ENCODE results near the gene TTC39A. TPM values are rescaled to one million over a fixed set of nuclear protein-coding genes. Genes with fewer than 3 reads are reported as not detected.

TTC39A gene
- total and polyA plus RNA-seq, 12 donors, result 4.7 to 44.8 (median 15.7) TPM

GRCh38 chr1:51301152-51301843, 29.1 kb downstream of the TTC39A start:
- no peak for TF ChIP-seq POLR2A (IDR thresholded peaks at IDR 0.05)
- TF ChIP-seq, protein P1, sequence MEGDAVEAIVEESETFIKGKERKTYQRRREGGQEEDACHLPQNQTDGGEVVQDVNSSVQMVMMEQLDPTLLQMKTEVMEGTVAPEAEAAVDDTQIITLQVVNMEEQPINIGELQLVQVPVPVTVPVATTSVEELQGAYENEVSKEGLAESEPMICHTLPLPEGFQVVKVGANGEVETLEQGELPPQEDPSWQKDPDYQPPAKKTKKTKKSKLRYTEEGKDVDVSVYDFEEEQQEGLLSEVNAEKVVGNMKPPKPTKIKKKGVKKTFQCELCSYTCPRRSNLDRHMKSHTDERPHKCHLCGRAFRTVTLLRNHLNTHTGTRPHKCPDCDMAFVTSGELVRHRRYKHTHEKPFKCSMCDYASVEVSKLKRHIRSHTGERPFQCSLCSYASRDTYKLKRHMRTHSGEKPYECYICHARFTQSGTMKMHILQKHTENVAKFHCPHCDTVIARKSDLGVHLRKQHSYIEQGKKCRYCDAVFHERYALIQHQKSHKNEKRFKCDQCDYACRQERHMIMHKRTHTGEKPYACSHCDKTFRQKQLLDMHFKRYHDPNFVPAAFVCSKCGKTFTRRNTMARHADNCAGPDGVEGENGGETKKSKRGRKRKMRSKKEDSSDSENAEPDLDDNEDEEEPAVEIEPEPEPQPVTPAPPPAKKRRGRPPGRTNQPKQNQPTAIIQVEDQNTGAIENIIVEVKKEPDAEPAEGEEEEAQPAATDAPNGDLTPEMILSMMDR (IDR thresholded peaks at IDR 0.05), result no peak
- intact Hi-C loops (cut with DNase I), result no loop called here
- WGBS, 4 donors, result 88 to 92% (median 91%) methylated on average over 4 to 10 of the region's 10 CpGs

GRCh38 chr1:51299981-51300670, 30.2 kb downstream of the TTC39A start:
- no peak overlapping the region for H3K27ac ChIP-seq
- DNase-seq, result no peak
- H3K27me3 ChIP-seq, result no peaks in the 10 kb centered on the region
- peaks cover 0 to 4% of the 10 kb centered on the region in 2 donors for H3K4me1 ChIP-seq (replicated peaks in 1 of 2)
- no peak overlapping the region for H3K4me3 ChIP-seq
- H3K36me3 ChIP-seq (replicated peaks in 1 of 2), result no peaks in the 10 kb centered on the region
- H3K9me3 ChIP-seq (replicated peaks in 1 of 3), result no peaks in the 10 kb centered on the region
- no peak for TF ChIP-seq POLR2A (IDR thresholded peaks at IDR 0.05)
- TF ChIP-seq, protein P1 (IDR thresholded peaks at IDR 0.05), result no peak
- intact Hi-C loops (cut with DNase I), result loop anchor here (5.0 to 10.0 kb wide), 2 partner anchors 65 to 108 kb away; partner anchors contain the start of gene RNF11 (in 1 of the 2)
- WGBS, 4 donors, result 80 to 84% (median 83%) methylated on average over 4 to 6 of the region's 6 CpGs

More at GRCh38 chr1:51301152-51301843, 29.1 kb downstream of the TTC39A start:
- no peaks in the 10 kb centered on the region for H3K27me3 ChIP-seq
- H3K36me3 ChIP-seq (replicated peaks in 1 of 2), result no peaks in the 10 kb centered on the region
- no peak for DNase-seq
- H3K4me1 ChIP-seq (replicated peaks in 1 of 2), result peaks cover 0 to 4% of the 10 kb centered on the region in 2 donors
- H3K9me3 ChIP-seq (replicated peaks in 1 of 3), result no peaks in the 10 kb centered on the region
- no peak overlapping the region for H3K4me3 ChIP-seq
- no peak overlapping the region for H3K27ac ChIP-seq

DNA sequence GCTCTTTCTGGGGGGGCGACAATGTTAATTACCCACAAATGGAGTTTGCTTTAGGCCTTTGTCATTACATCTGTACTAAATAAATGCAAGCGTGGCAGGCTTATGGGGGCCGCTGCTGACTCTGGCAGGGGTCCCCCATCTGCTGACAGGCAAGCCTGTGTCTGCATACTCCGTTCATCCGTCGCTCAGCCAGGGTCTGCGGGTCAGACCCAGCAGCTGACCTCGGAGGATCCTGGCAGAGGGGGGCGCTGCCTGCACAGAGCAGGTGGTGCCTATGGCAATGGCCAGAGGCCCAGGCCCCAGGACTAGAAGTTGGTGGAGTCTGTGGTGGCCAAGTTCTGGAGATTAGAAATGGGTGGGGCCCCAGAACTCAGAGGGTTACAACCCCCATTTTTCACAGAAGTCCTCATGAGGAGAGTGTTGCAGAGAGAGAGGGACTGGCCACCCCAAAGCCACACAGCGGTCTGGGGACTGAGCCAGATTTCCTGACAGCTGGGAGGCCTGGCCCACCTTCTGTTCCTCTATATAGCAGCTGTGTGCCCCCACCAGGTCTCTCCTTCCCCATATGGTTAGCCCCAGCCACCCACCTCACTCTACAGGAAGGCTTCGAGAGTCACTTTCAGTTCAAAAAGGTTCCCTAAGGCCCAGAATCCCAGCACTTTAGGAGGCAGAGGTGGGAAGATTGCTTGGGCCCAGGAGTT, 31.0 kb downstream of the TTC39A start:
- WGBS, 4 donors, result 92 to 96% (median 95%) methylated on average over 3 to 11 of the region's 11 CpGs
- TF ChIP-seq, protein P1 (IDR thresholded peaks at IDR 0.05), result no peak
- no peak for TF ChIP-seq POLR2A (IDR thresholded peaks at IDR 0.05)
- H3K36me3 ChIP-seq (replicated peaks in 1 of 2), result no peaks in the 10 kb centered on the region
- intact Hi-C loops (cut with DNase I), result loop anchor here (5.0 to 10.0 kb wide), 2 partner anchors 65 to 107 kb away; partner anchors contain the start of gene RNF11 (in 1 of the 2)
- no peak for DNase-seq
- no peak overlapping the region for H3K4me3 ChIP-seq
- peaks cover 0 to 4% of the 10 kb centered on the region in 2 donors for H3K4me1 ChIP-seq (replicated peaks in 1 of 2)
- H3K9me3 ChIP-seq (replicated peaks in 1 of 3), result no peaks in the 10 kb centered on the region
- H3K27me3 ChIP-seq, result no peaks in the 10 kb centered on the region
- no peak overlapping the region for H3K27ac ChIP-seq

- 87 to 93% (median 92%) methylated on average over 4 of the region's 4 CpGs for WGBS, 4 donors
- intact Hi-C loops (cut with DNase I), result loop anchor here (5.0 to 10.0 kb wide), 2 partner anchors 64 to 106 kb away; partner anchors contain the start of gene RNF11 (in 1 of the 2)
Observed at GRCh38 chr1:51298322-51298705, 32.0 kb downstream of the TTC39A start.

More at GRCh38 chr1:51298322-51298705, 32.0 kb downstream of the TTC39A start:
- Histone ChIP-seq H3K27ac (no peak overlapping the region), H3K9me3 (replicated peaks in 1 of 3) (no peaks in the 10 kb centered on the region), H3K4me1 (replicated peaks in 1 of 2) (no peaks in the 10 kb centered on the region), H3K4me3 (no peak overlapping the region), H3K27me3 (no peaks in the 10 kb centered on the region), H3K36me3 (replicated peaks in 1 of 2) (no peaks in the 10 kb centered on the region)
- no peak for TF ChIP-seq POLR2A (IDR thresholded peaks at IDR 0.05)
- TF ChIP-seq, protein P1 (IDR thresholded peaks at IDR 0.05), result no peak
- no peak for DNase-seq

All from adrenal gland (tissue), 12 donors.